Measurements from ENCODE around the gene FKTN.

FKTN gene

GRCh38 chr9:105679257-105680022, 121.5 kb downstream of the FKTN start:
- no peak for DNase-seq

DNA sequence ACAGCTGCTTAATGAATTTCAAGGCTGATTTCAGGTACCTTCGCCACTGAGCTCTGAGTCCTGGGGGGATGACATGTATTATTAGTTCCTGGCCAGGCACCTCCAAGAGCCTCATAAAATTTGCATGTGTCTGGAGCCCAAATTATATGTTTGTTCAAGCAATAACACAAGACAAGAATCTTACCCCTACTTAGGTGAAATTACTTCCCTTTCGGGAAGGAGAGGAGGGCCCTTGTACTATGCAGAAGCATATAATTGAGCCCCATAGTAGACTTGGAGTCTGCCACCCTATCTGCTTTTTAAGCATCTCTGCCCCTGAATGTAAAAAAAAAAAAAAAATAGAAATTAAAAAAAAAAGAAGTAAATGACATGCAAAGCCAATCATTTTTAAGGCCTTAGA, 123.4 kb downstream of the FKTN start:
- no peak for DNase-seq

DNA sequence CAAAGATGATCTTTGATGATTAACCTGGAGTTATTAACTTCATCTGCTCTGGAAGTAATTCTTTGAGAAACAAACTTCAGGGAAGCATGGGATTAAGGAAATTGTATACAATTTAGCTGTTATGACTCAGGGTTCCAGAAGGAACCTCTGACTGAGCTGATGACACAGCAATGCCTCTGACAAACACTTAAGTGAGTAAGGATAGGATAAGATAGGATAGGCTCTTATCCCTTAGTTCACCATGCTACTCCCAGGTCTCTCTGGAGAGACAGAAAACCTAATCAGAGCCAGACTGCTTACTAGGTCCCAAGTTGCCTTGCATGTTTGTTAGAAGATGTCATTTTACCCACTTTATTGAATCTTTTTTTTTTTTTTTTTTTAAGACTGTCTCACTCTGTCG, 123.8 kb downstream of the FKTN start:
- no peak for DNase-seq

DNA sequence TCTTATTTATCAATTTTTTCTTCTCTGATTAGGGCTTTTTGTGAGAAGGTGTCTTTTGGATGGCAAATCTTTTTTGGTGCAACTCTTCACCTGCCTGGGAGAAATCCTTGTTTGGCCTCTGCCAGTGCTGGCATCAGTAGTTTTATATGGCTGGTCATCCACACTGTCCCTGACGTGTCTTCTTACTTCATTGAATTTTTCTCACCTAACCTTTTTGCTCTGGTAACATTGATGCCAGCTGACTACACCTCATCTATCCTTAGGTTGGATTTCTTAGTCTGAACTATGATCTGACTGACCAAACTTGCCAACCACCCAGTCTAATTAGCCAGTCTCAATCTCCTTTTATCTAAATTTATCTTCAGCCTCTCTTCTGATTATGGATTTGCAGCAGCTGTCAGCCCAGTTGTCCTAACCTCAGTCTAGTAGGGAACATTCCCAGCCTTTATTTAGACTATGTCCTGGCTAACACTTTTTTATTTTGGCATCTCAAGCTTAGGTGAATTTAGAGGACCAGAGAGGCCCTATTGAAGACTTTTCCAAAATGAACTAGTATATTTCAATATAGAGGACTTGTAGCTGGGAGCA, 125.9 kb downstream of the FKTN start:
- no peak for DNase-seq

GRCh38 chr9:105686936-105687335, 129.0 kb downstream of the FKTN start:
- no peak for DNase-seq
